Neuron (in vitro differentiated cells): Measurements from ENCODE around the gene TULP1.

Source experiments
- H2AFZ ChIP-seq: one replicate; pipeline ENCODE4 v1.6.1; 2013; ENCODE audit warnings: low read depth, mild to moderate bottlenecking, inconsistent platforms, low read length, moderate library complexity
- H3K27me3 ChIP-seq: one replicate; pipeline ENCODE4 v1.6.1; 2013; ENCODE audit warnings: low read length; ENCODE audit not compliant: insufficient read depth
- H3K36me3 ChIP-seq: one replicate; pipeline ENCODE4 v1.6.1; 2013; ENCODE audit warnings: low read length; ENCODE audit not compliant: insufficient read depth
- H3K4me1 ChIP-seq: one replicate; pipeline ENCODE4 v1.6.1; 2013; ENCODE audit warnings: low read length; ENCODE audit not compliant: insufficient read depth
- H3K4me3 ChIP-seq: 2 replicates; pipeline ENCODE4 v1.5.1; 2013; ENCODE audit warnings: mild to moderate bottlenecking, low read length, moderate library complexity
- H3K9me3 ChIP-seq: one replicate; pipeline ENCODE4 v1.6.1; 2013; ENCODE audit warnings: low read length

Gene TULP1

DNA sequence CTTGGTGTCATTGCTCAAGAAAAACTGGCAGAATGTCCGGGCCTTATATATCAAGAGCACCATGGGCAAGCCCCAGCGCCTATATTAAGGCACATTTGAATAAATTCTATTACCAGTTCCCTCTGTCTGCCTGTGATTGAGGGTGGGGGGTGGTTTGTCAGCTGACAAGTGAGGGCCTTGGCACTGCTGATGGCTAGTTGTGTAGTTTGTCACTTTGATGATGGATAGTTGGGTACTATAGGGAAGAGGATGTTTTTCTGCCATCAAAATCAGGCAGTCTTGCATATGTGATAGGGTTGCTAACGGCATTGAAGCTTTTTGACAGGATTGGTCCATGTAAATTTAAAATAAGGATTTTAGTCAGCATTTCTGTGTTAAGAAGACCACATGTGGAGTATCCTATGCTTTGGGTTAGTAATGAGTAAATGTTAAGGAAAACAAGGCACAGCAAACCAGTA lies 42.0 kb downstream of the TULP1 start:
- Histone ChIP-seq H3K4me1 (peaks cover 18% of the 10 kb centered on the region), H3K9me3 (no peaks in the 10 kb centered on the region), H3K4me3 (no peak overlapping the region), H3K36me3 (peaks cover 49% of the 10 kb centered on the region), H2AFZ (no peak overlapping the region), H3K27me3 (no peaks in the 10 kb centered on the region)

DNA sequence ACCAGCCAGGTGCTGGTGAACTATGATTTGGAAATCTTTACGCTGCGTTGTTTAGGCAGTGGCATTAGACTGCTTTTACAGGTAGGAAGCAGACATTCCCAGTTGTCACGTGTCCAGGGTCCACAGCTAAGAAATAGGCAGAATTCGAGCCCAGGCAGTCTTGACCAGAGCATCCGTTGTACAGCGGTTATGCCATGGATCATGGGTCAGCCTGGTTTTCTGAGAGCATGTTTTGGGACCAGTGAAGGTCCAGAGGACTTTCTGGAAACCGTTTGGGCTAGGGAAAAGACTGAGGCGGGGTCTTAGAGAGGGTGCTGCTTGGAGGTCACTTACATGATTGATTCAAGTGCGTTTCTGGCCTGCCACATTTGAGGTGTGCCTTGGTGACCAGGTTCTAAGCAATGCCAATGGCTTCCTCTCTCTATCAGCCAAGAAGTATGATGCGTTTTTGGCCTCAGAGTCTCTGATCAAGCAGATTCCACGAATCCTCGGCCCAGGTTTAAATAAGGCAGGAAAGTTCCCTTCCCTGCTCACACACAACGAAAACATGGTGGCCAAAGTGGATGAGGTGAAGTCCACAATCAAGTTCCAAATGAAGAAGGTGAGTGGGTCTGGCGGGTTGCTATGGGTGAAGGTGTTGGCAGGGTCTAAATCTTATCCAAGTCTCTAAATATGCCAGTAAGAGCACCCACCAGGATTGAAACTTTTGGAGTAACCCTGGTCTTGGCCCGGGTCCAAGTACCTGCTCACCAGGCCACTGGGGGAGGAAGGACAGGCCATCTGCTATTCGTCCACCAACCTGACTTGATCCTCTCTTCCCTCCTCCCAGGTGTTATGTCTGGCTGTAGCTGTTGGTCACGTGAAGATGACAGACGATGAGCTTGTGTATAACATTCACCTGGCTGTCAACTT lies 42.7 kb downstream of the TULP1 start:
- peaks cover 18% of the 10 kb centered on the region for H3K4me1 ChIP-seq
- peak overlapping the region; percentile 62 for H3K4me3 ChIP-seq
- H3K27me3 ChIP-seq, result no peaks in the 10 kb centered on the region
- H3K36me3 ChIP-seq, result peaks cover 42% of the 10 kb centered on the region
- no peak overlapping the region for H2AFZ ChIP-seq
- no peaks in the 10 kb centered on the region for H3K9me3 ChIP-seq

DNA sequence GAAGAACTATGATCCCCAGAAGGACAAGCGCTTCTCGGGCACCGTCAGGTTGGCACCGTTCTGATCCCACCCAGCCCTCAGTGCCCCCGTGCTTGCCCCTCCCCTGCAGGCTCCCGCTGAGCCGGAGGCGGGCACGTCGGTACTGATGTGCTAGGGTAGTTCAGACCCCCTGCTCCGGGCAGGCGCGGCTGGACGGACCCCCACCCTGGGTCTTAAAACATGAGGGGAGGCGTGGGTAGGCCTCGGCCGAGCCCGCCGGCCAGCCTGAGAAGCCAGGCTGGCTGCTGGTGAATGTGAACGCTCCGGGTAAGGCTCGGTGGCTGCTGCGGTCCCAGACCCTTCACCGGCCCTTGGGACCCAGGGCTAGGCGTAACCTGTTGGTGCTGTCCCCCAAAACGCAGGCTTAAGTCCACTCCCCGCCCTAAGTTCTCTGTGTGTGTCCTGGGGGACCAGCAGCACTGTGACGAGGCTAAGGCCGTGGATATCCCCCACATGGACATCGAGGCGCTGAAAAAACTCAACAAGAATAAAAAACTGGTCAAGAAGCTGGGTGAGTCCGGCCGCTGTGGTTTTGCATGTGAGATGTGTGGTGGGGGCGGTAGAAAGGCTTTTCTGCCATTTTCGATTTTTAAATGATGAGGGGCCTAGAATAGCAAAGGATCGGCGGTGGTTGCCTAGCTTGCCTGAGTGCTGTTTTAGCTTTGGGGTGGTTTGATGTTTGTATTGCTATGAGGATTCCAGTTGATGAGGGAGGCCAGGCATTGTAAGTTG lies 43.5 kb downstream of the TULP1 start:
- Histone ChIP-seq H3K4me3 (peak overlapping the region; percentile 62), H3K27me3 (no peaks in the 10 kb centered on the region), H3K36me3 (peaks cover 40% of the 10 kb centered on the region)

DNA sequence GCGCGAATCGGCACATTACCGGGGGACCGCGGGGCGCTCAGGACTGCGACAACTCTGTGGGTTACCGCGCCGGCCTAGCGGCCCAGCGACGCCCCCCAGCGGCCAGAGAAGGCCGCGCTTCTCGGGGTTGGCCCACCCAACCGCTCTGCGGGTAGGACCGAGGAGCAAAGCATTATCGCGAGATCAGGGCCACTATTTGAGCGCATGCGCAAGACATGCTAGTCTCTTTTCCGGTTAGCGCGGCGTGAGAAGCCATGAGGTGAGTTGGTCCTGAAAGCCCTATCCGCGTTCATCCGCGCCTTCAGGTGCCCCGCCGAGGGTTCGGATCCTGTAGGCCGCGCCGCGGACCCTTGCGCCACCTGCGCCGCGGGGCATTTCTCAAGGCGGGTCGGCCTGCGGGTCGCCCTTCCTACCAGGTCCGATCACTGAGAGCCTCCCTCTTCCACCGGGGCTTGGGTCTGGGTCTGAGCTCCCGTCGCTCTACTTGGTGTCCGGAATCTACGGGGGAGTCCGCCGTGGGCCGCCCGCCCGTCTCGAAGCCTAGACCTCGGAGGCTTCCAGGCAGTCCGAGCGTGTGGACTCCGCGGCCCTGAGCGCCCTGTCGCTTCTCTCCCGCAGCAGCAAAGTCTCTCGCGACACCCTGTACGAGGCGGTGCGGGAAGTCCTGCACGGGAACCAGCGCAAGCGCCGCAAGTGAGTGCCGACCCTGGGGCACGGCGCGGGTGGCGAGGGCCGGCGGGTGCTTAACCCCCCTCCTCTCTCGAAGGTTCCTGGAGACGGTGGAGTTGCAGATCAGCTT lies 44.3 kb downstream of the TULP1 start, which contains the start of gene RPL10A:
Gene RPL10A (plus strand): TSS at position 221 of the 799 bp plus-strand sequence. CDS start 34 bp downstream, at position 255.
- Histone ChIP-seq H3K27me3 (no peaks in the 10 kb centered on the region), H3K36me3 (peaks cover 40% of the 10 kb centered on the region), H2AFZ (no peak within 1 kb of the TSS), H3K4me3 (peak within 1 kb of the TSS; percentile 62), H3K9me3 (no peaks in the 10 kb centered on the region), H3K4me1 (peaks cover 18% of the 10 kb centered on the region)

More for the DNA sequence above, 43.5 kb downstream of the TULP1 start:
- Histone ChIP-seq H3K4me1 (peaks cover 18% of the 10 kb centered on the region), H2AFZ (no peak overlapping the region), H3K9me3 (no peaks in the 10 kb centered on the region)

DNA sequence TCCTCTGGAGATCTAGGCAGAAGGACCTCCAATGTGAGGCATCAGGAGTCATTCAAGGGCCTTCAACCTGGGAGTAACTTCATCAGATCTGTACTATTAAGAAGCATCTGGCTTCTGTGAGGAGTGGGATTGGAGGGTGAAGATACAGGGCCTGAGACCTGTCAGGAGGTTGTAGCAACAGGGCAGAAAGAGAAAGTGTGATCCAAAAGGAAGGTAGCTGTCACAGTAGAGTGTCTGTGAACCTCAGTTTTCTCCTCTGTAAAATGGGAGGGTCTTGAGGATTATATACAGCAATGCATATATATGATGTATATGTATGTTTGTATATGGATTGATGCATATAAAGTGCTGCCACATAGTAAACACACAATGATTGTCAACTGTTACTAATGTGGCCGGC lies 47.0 kb downstream of the TULP1 start:
- H3K4me1 ChIP-seq, result peaks cover 13% of the 10 kb centered on the region

DNA sequence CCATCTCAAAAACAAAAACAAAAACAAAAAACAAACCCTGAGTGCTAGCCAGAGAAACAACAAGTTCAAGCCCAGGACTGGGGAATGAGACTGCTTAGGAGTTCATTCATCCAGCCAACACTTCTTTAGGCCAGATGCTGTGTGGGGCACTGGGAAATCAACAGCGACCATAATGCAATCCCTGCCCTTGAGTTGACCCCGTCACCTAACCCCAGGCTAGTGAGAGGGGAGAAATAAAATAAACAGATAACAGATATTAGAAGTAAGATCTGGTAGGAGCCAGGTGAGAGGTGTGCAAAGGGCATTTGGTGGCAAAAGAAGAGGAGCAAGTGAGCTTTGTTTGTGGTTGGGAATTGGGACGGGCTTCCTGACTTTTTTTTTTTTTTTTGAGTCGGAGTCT lies 49.4 kb downstream of the TULP1 start:
- no peaks in the 10 kb centered on the region for H3K4me1 ChIP-seq
- H3K4me3 ChIP-seq, result no peak overlapping the region
- no peak overlapping the region for H2AFZ ChIP-seq
- H3K27me3 ChIP-seq, result no peaks in the 10 kb centered on the region
- peaks cover 29% of the 10 kb centered on the region for H3K36me3 ChIP-seq
- H3K9me3 ChIP-seq, result no peaks in the 10 kb centered on the region

More for the DNA sequence above, 47.0 kb downstream of the TULP1 start:
- H2AFZ ChIP-seq, result no peak overlapping the region
- H3K27me3 ChIP-seq, result no peaks in the 10 kb centered on the region
- H3K4me3 ChIP-seq, result no peak overlapping the region
- no peaks in the 10 kb centered on the region for H3K9me3 ChIP-seq
- peaks cover 26% of the 10 kb centered on the region for H3K36me3 ChIP-seq

DNA sequence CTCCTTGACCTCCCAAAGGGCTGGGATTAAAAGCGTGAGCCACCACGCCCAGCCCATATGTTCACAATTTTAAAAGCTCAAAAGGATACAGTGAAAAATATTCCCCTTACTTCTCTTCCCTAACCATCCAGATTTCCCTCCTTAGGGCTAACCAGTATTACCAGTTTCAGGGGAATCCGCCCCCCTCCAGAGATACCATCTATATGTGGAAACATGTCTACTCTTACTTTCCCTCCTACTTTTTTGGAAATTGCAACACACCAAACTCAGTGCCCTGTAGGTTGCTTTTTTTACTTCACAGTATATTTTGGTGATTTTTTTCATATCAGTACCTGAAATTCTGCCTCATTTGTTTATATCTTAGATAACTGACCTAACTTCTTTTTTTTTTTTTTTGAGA lies 51.4 kb downstream of the TULP1 start:
- no peaks in the 10 kb centered on the region for H3K9me3 ChIP-seq
- no peak overlapping the region for H2AFZ ChIP-seq
- H3K27me3 ChIP-seq, result no peaks in the 10 kb centered on the region
- H3K4me1 ChIP-seq, result no peaks in the 10 kb centered on the region
- H3K36me3 ChIP-seq, result peaks cover 31% of the 10 kb centered on the region
- H3K4me3 ChIP-seq, result no peak overlapping the region

DNA sequence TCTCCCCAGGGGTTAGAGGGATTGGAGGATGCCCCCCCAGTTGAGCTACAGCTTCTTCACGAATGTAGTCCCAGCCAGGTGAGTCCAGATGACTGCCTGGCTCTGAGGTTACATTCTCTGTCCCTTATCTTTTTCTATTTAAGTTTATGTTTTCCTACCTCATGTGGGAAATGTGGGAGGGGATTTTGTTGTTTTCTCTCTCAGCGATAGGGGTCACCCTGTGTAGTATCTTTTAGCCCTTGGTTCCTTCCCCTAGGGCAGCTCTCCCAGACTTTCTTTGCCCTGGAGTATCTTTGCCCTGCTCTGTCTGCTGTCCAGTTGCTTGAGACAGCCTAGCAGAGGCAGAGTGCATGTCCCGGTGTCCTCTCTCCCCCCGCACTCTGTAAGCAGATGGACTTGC lies 54.8 kb downstream of the TULP1 start:
- no peak overlapping the region for H2AFZ ChIP-seq
- H3K4me3 ChIP-seq, result no peak overlapping the region
- H3K27me3 ChIP-seq, result no peaks in the 10 kb centered on the region
- H3K9me3 ChIP-seq, result no peaks in the 10 kb centered on the region
- H3K36me3 ChIP-seq, result peaks cover 31% of the 10 kb centered on the region
- peaks cover 19% of the 10 kb centered on the region for H3K4me1 ChIP-seq

DNA sequence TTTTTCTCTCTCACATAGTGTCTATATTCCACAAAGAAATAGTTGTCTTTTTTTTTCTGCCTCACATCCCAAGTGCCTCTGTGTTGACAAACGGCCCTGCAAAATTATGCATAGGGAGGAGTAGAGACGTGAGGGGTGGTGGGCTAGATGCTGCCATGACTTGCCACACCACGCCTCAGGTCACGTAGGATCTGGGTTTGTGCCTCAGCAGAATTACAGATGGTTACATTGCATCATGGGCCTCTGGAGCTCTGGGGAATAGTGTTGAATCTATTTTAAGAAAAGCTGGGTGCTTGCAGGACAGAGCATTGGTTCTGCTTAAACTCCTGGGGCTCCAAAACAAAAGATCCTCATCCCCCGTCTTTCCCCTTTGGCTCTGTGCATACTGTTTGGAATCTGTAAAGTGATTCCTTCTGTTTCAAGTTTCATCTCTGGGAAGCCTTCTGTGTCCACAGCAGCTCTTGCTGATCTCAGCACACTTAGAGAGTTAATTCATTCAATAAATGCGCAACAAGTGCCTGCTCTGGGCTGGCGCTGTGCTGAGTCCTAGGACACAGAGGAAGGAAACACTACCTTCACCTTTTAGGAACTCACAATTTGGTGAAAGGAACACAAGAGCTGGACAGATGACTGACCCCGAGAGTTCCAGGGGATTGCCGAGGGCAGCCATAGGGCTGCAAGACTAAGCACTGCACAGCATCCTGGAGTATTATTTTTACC lies 58.1 kb downstream of the TULP1 start:
- Histone ChIP-seq H3K4me1 (peaks cover 28% of the 10 kb centered on the region), H3K36me3 (peaks cover 15% of the 10 kb centered on the region), H3K9me3 (no peaks in the 10 kb centered on the region), H2AFZ (no peak overlapping the region), H3K27me3 (peaks cover 5% of the 10 kb centered on the region), H3K4me3 (no peak overlapping the region)

DNA sequence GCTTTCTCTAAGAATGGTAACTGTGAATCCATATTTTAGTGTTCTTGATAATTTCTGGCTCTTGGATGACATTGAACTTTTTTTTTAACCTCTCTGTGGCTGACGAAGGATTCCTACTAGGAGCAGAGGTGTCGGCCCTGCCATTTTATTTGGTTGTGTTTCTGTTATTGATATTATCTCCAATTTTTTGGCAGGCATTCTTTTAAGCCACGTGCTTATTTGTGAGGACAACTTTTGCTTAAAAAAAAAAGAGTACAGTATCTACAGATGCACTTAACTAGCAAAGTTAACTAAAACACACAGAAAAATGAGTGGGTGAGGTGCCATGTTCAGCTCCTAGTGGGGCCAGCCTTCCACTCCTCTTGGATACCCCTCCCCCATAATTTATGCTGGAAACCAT lies 59.5 kb downstream of the TULP1 start:
- peaks cover 5% of the 10 kb centered on the region for H3K27me3 ChIP-seq
- H3K4me3 ChIP-seq, result peak overlapping the region; percentile 57
- H2AFZ ChIP-seq, result peak overlapping the region; percentile 93
- no peaks in the 10 kb centered on the region for H3K9me3 ChIP-seq
- peaks cover 28% of the 10 kb centered on the region for H3K4me1 ChIP-seq
- H3K36me3 ChIP-seq, result peaks cover 6% of the 10 kb centered on the region

DNA sequence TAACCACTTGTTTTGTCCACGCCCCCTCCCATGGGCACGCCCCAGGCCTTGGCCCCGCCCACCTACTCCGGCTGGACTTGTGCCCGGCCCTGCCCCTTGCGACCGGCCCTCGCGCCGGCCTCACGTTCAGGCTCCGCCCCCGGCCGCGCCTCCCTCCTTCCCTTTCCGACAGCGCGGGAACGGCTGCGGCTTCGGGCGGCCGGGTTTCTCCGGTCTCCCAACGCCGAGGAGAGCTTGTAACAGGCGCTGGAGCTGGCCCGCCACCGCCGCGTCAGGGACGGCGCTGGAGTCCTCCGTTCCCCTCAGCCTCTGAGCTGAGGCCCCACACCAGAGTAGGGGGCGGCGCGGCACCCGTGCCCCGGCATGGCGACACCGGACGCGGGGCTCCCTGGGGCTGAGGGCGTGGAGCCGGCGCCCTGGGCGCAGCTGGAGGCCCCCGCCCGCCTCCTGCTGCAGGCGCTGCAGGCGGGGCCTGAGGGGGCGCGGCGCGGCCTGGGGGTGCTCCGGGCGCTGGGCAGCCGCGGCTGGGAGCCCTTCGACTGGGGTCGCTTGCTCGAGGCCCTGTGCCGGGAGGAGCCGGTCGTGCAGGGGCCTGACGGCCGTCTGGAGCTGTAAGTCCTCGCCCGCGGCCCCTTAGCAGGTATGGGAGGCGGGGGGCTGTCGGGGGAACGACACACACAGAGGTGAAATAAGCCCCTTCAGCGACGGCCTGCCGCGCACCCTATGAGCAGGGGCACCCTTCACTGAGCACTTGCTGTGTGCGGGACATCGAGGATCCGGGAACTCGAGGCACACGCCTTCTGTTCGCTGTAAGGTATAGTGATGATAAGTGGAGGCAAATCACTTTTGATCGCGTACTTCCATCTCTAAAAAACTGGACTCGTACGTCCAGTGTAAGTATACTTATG lies 60.3 kb downstream of the TULP1 start, which contains the start of gene FANCE:
Gene FANCE (plus strand): TSS at position 156 of the 908 bp plus-strand sequence. CDS start 208 bp downstream, at position 364.
- H2AFZ ChIP-seq, result peak within 1 kb of the TSS; percentile 93
- peaks cover 5% of the 10 kb centered on the region for H3K27me3 ChIP-seq
- peaks cover 2% of the 10 kb centered on the region for H3K36me3 ChIP-seq
- peaks cover 28% of the 10 kb centered on the region for H3K4me1 ChIP-seq
- H3K4me3 ChIP-seq, result peak within 1 kb of the TSS; percentile 57
- no peaks in the 10 kb centered on the region for H3K9me3 ChIP-seq
